ENCODE data around the gene PACS1.
"Not testable (repeated sequence)": the region's sequence is repeated elsewhere in the genome, so short reads cannot be mapped to it uniquely, and the experiment has no call there.

PACS1 gene

GRCh38 chr11:66069715-66070603, at the start of gene PACS1:
Gene PACS1 (plus strand): TSS chr11:66070272. CDS start chr11:66070487, 215 bp downstream.
- peak in 1 of 2 experiments; percentile 58 for DNase-seq (ENCODE audit: low read depth in 2 of 2)

- DNase-seq (ENCODE audit: low read depth in 2 of 2): no peak
Measured at GRCh38 chr11:66020618-66021357, 49.3 kb upstream of the PACS1 start.

GRCh38 chr11:66022401-66023185, 47.5 kb upstream of the PACS1 start:
- DNase-seq (ENCODE audit: low read depth in 2 of 2): peak in 1 of 2 experiments; percentile 6

- not testable (repeated sequence) for DNase-seq (ENCODE audit: low read depth in 2 of 2)
Measured at GRCh38 chr11:66023186-66023440, 47.0 kb upstream of the PACS1 start.

- DNase-seq (ENCODE audit: low read depth in 2 of 2): no peak
Measured at GRCh38 chr11:66026017-66026529, 44.0 kb upstream of the PACS1 start, which contains the start of gene CATSPER1. Gene CATSPER1 (minus strand): TSS chr11:66026479. CDS start chr11:66026379, 100 bp downstream.

GRCh38 chr11:66032957-66033735, 36.9 kb upstream of the PACS1 start:
- no peak for DNase-seq (ENCODE audit: low read depth in 2 of 2)

- no peak for DNase-seq (ENCODE audit: low read depth in 2 of 2)
Measured at GRCh38 chr11:66035653-66036333, 34.3 kb upstream of the PACS1 start.

- DNase-seq (ENCODE audit: low read depth in 2 of 2): no peak
Measured at GRCh38 chr11:66036334-66036710, 33.8 kb upstream of the PACS1 start.

- DNase-seq (ENCODE audit: low read depth in 2 of 2): no peak
Measured at GRCh38 chr11:66037327-66037726, 32.7 kb upstream of the PACS1 start.

GRCh38 chr11:66039765-66040164, 30.3 kb upstream of the PACS1 start:
- DNase-seq (ENCODE audit: low read depth in 2 of 2): no peak

- DNase-seq (ENCODE audit: low read depth in 2 of 2): no peak
Measured at GRCh38 chr11:66042227-66042995, 27.7 kb upstream of the PACS1 start.

GRCh38 chr11:66042996-66043906, 26.8 kb upstream of the PACS1 start:
- no peak for DNase-seq (ENCODE audit: low read depth in 2 of 2)

GRCh38 chr11:66044757-66045156, 25.3 kb upstream of the PACS1 start:
- no peak for DNase-seq (ENCODE audit: low read depth in 2 of 2)

- no peak for DNase-seq (ENCODE audit: low read depth in 2 of 2)
Measured at GRCh38 chr11:66045177-66045639, 24.9 kb upstream of the PACS1 start.

- no peak for DNase-seq (ENCODE audit: low read depth in 2 of 2)
Measured at GRCh38 chr11:66046901-66047300, 23.2 kb upstream of the PACS1 start.

- no peak for DNase-seq (ENCODE audit: low read depth in 2 of 2)
Measured at GRCh38 chr11:66047541-66048365, 22.3 kb upstream of the PACS1 start.

- DNase-seq (ENCODE audit: low read depth in 2 of 2): no peak
Measured at GRCh38 chr11:66048547-66049323, 21.3 kb upstream of the PACS1 start, which contains the start of gene GAL3ST3. Gene GAL3ST3 (minus strand): TSS chr11:66049161. CDS start chr11:66045415, 3,746 bp downstream.

Data from fibroblast of skin of left biceps (primary cell).